Fibroblast of pulmonary artery (primary cell): ENCODE measurements around the gene NFIA.

Experiments
- DNase-seq: peaks from one replicate; pipeline ENCODE4 v3.0.0-alpha.2; 2010; ENCODE audit warnings: low read depth
- H3K4me3 ChIP-seq: replicated peaks from 2 replicates; pipeline ENCODE4 v1.5.1; 2011; ENCODE audit warnings: low read depth, mild to moderate bottlenecking, control low read depth, low read length, moderate library complexity
- CTCF ChIP-seq: IDR thresholded peaks from 2 replicates; pipeline ENCODE4 v1.5.1; 2011; ENCODE audit warnings: mild to moderate bottlenecking, control low read depth, low read length, inconsistent platforms; ENCODE audit errors: missing control alignments

The NFIA gene

GRCh38 chr1:61131248-61131647 is 48.9 kb downstream of the NFIA start:
- DNase-seq, result no peak
- H3K4me3 ChIP-seq, result no peak overlapping the region
- no peak for TF ChIP-seq CTCF

GRCh38 chr1:61131716-61132115 is 49.4 kb downstream of the NFIA start:
- DNase-seq, result peak; percentile 68
- peak overlapping the region; percentile 42 for H3K4me3 ChIP-seq
- TF ChIP-seq CTCF, result no peak

- DNase-seq, result peak; percentile 70
- TF ChIP-seq CTCF, result no peak
- H3K4me3 ChIP-seq, result peak overlapping the region; percentile 42
Measured at GRCh38 chr1:61132176-61132638, 49.8 kb downstream of the NFIA start.

GRCh38 chr1:61132645-61133334 is 50.4 kb downstream of the NFIA start:
- peak; percentile 87 for DNase-seq
- no peak for TF ChIP-seq CTCF
- peak overlapping the region; percentile 42 for H3K4me3 ChIP-seq

- no peak for TF ChIP-seq CTCF
- H3K4me3 ChIP-seq, result no peak overlapping the region
- DNase-seq, result no peak
Measured at GRCh38 chr1:61133335-61134019, 51.1 kb downstream of the NFIA start.

- TF ChIP-seq CTCF, result no peak
- no peak for DNase-seq
- no peak overlapping the region for H3K4me3 ChIP-seq
Measured at GRCh38 chr1:61135291-61135690, 52.9 kb downstream of the NFIA start.

GRCh38 chr1:61138305-61138704 is 55.9 kb downstream of the NFIA start:
- no peak for TF ChIP-seq CTCF
- DNase-seq, result no peak
- no peak overlapping the region for H3K4me3 ChIP-seq
